GM19468 (cell line): Measurements from ENCODE around the gene AKIRIN1.
"Not testable (repeated sequence)": the region's sequence is repeated elsewhere in the genome, so short reads cannot be mapped to it uniquely, and the experiment has no call there.

Experiments
- ATAC-seq: cut with Tn5 transposase; IDR thresholded peaks from one replicate; pipeline ENCODE4 v1.9.1; 2021; ENCODE audit warnings: mild to moderate bottlenecking, moderate library complexity, moderate number of reproducible peaks; ENCODE audit not compliant: unreplicated experiment; ENCODE audit errors: extremely low read depth

AKIRIN1 gene, protein sequence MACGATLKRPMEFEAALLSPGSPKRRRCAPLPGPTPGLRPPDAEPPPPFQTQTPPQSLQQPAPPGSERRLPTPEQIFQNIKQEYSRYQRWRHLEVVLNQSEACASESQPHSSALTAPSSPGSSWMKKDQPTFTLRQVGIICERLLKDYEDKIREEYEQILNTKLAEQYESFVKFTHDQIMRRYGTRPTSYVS

DNA sequence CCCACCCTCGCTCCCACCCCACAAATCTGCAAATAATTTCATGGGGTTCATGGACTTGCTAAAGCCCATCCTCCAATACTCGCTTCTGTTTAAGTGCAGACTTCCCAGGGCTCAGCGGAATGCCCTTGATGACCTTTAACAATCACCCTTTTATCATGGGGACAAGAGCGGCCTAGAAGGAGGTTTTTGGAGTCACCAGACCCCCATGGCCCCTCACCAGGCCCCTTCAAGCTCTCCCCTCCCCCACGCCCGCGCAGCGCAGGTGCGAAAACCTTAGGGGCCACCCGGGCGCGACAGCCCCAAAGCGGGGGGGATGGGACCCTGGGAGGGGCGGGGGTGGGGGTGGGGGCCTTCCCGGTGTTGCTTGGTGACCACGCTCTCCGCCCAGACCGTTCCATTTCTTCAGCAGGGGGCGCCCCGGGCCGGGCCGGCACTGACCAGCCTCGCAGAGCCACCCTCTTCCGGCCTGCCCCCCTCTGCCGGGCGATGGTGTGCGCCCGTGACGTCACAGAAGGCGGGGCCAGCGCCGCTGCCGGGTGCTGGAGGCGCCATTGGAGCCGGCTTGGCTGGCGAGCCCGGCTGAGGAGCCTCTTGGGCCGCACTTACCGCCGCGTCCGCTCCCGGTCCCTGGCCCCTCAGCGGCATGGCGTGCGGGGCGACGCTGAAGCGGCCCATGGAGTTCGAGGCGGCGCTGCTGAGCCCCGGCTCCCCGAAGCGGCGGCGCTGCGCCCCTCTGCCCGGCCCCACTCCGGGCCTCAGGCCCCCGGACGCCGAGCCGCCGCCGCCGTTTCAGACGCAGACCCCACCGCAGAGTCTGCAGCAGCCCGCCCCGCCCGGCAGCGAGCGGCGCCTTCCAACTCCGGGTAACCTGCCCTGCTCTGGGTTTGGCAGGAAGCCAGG lies at the start of gene AKIRIN1:
Gene AKIRIN1 (plus strand): TSS at position 539 of the 900 bp plus-strand sequence. CDS start 105 bp downstream, at position 644.
- peak; percentile 73 for ATAC-seq

DNA sequence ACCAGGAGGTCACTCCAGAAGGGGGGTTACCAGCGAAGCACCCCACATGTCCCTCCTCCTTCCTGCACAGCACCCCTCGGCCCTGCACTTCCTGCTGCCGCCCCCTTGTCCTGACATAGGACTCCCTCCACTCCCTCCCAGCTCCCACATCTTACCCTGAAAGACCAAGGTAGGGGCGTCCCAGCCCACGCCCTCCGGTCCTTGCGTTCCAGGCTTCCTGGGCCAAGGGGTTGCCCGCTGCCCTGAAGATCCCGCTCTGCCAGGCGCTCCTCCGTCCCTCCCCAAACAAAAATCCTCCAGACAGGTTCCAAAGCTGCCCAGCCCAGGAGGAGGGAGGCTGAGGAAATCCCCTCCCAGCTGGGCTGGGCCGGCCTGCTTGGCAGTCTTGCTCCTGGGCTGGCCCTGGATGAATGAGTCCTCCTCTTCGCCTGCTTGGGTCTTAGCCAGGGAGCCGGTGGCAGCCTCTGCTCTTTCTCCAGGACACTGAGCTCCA lies 49.5 kb upstream of the AKIRIN1 start, which contains the start of gene RHBDL2:
Gene RHBDL2 (minus strand): TSS at position 304 of the 493 bp plus-strand sequence. CDS start 22,618 bp downstream, outside the sequence.
- ATAC-seq, result no peak

DNA sequence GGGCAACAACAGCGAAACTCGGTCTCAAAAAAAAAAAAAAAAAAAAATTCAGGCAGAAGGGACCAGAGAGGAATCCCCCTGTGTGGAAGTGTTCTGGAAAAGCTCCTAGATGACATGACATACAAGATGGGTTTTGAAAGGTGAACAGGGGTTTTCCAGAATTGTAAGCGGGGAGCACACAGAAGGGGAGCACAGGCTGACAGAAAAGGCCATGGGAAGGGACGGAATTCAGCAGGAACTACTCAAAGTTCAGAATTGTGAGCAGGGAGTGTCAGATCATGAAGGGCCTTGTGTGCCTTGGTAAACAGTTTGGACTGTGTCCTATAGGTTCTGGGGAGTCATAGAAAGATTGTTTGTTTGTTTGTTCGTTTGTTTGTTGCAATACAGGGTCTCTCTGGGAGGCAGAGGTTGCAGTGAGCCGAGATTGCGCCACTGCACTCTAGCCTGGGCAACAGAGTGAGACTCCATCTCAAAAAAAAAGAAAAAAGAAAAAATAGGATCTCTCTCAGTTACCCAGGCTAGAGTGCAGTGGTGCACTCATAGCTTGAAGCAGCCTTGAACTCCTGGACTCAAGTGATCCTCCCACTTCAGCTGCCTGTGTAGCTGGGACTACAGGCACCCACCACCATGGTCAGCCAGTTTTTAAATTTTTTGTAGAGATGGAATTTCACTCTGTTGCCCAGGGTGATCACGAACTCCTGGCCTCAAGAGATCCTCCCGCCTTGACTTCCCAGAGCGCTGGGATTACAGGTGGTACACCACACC lies 48.2 kb upstream of the AKIRIN1 start:
- no peak for ATAC-seq

DNA sequence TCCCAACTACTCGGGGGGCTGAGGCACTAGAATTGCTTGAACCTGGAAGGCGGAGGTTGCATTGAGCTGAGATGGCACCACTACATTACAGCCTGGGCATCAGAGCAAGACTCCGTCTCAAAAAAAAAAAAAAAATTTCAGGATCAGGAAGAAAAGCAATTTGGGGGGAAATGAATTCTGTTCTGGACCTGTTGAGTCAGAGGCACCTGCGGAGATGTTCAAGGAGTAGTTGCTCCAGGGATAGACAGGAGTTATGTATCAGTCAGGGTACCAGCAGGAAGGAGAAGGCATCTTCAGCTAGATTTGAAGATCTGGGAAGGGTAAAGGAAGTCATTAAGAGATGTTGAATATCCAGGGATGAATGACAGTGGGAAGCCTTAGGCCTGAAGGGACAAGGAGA lies 46.5 kb upstream of the AKIRIN1 start:
- no peak for ATAC-seq

DNA sequence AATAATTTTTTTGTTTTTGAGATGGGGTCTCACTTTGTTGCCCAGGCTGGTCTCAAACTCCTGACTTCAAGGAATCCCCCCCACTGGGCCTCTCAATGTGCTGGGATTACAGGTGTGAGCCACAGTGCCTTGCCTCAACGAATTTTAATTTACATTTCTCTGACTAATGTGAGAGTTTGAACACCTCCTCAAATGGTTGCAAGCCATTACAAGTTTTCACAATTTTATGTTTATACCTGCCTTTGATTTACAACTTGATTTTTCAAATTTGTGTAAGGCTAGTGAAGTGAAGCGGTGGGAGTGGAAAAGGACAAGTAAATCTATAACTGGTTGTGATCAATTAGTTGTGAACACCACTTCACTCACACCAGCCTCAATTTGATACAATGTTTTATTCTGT lies 40.5 kb upstream of the AKIRIN1 start:
- ATAC-seq, result no peak

DNA sequence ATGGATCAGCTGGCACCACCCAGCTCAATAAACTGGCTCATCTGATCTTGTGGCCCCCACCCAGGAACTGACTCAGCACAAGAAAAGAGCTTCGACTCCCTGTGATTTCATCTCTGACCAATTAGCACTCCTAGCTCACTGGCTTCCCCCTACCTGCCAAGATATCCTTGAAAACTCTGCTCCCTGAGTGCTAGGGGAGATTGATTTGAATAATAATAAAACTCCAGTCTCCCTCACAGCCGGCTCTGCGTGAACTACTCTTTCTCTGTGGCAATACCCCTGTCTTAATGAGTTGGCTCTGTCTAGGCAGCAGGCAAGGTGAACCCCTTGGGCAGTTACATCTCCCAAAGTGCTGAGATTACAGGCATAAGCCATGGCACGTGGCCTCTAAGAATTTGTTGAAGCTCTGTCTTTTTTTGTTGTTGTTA lies 37.6 kb upstream of the AKIRIN1 start:
- no peak for ATAC-seq

DNA sequence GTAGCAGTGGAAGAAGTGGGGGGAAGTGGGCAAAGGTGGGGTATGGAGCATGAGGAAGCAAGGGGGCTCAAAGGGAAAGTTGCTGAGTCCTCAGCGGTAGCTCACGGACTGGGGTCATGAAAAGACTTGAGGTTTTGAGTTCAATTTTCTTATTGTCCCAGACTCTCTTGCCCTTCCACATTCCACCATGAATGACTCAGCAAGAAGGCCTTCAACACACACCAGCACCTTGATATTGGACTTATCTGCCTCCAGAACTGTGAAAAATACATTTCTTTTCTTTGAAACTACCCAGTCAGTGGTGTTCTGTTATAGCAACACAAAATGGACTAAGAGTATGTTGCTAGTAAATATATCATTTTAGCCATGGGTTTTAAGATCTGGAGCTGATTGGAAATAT lies 32.1 kb upstream of the AKIRIN1 start:
- ATAC-seq, result no peak

DNA sequence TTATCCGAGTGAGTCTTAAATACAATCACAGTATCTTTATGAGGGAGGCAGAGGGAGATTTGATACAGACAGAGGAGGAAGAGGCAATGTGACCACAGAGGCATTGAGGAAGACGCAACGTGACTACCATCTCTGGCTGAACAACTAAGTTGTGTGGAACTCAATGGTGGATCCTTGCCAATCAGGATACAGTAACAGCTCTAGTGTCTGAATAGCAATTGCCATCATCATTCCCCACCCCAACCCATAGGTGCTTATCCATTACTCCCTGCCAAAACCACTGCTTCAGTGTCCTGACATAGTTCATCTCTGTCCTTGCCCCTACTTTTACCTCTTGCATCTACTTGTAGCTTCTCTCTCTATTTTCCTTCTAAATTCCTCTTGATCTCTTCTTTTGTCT lies 29.0 kb upstream of the AKIRIN1 start:
- ATAC-seq, result no peak

DNA sequence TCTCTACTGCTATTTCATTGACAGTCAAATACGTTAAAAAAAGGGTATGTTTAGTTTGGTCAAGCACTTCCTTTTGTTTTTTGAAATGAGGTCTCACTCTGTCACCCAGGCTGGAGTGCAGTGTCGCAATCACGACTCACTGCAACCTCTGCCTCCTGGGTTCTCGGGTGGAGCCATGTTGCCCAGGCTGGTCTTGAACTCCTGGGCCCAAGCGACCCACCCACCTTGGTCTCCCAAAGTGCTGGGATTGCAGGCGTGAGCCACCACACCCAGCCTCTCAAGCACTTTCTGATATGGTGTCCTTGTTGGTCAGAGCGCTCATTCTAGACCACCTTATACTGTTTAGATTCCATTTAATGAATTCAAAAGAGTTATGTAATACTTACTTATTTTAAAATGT lies 28.5 kb upstream of the AKIRIN1 start:
- ATAC-seq, result no peak

DNA sequence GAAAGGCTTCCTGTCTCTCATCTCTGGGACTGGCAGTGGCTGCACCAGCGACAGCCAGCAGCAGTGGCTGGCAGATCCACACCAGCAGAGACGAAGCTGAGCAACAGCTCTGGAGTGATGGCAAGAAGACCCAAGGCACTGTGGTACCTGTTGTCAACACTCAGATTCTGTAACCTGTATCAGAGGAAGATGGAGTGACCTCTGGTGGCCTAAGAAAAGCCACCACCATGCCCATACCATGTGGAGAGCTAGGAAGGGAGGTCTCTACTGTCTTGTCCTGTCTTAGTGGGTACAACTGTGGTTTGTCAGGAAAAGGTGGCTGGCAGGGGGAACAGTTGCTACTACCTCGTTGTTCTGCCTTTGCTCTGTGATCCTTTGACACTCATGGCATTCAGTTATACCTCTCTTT lies 26.9 kb upstream of the AKIRIN1 start:
- ATAC-seq, result no peak

DNA sequence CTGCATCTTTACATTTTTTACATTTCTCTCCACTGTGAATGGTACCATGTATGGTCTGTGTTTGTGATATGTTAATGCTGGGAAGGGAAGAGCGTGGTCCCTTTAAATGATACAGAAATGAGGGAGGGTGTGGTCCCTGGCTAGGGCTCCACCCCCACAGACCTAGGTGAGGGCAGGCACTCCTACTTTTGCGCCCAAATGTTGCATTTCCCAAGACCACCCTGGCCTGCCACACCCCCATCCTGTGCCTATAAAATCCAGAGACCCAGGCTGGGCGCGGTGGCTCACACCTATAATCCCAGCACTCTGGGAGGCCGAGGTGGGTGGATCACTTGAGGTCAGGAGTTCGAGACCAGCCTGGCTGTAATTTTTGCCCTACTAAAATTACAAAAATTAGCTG lies 17.9 kb upstream of the AKIRIN1 start:
- not testable (repeated sequence) for ATAC-seq

DNA sequence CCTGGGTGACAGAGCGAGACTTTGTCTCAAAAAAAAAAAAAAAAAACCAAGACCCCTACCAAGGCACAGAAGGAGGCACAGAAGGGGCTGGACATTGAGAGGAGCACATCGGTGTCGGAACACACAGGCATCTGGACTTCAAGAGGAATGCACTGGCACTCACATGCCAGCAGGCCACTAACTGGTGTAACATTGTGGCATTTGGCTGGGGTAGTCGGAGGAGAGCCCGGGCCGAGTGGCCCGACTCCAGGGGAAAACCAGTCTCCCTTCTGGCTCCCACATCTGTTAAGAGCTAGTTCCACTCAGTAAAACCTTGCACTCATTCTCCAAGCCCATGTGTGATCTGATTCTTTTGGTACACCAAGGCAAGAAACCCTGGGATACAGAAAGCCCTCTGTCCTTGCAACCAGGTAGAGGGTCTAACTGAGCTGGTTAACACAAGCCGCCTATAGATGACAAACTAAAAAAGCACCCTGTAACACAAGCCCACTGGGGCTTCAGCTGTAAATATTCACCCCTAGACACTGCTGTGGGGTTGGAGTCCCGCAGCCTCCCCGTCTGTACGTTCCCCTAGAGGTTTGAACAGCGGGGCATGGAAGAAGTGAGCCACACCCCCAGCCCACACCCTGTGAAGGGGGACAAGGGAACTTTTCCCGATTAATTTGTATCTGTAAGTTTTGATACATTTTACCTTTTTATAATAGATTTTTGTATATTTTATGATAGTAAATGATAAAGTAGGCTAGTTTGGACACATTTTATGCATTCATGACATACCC lies 17.2 kb upstream of the AKIRIN1 start:
- no peak for ATAC-seq

DNA sequence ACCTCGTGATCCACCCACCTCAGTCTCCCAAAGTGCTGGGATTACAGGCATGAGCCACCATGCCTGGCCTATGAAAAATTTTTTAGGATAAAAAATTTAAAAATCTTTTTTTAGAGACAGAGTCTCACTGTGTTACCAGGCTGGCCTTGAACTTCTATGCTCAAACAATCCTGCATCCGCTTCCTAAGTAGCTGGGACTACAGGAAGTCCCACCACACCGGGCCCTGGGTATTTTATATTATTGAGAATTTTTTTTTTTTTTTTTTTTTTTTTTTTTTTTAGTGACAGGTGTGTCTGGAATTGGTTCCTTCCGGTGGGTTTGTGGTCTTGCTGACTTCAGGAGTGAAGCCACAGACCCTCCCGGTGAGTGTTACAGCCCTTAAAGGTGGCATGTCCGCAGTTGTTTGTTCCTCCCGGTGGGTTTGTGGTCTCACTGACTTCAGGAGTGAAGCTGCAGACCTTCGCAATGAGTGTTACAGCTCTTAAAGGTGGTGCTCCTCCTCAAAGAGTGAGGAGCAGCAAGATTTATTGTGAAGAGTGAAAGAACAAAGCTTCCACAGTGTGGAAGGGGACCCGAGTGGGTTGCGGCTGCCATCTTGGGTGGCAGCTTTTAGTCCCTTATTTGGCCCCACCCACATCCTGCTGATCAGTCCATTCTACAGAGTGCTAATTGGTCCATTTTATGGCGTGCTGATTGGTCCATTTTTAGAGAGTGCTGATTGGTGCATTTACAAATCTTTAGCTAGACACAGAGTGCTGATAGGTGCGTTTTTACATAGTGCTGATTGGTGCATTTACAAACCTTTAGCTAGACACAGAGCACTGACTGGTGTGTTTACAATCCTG lies 13.5 kb upstream of the AKIRIN1 start:
- not testable (repeated sequence) for ATAC-seq

DNA sequence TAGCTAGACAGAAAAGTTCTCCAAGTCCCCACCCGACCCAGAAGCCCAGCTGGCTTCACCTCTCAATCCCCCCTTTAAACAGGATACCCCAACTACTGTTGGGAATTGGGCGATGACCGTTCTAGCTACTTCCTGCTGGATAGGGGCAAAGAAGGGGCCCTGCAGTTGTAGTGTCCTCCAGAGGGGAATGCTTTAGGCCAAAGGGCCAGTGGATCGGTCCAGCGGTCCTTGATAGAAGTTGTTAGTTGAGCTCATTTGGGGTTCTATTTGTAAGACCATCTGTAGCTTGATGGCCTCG lies 12.9 kb upstream of the AKIRIN1 start:
- ATAC-seq, result not testable (repeated sequence)

DNA sequence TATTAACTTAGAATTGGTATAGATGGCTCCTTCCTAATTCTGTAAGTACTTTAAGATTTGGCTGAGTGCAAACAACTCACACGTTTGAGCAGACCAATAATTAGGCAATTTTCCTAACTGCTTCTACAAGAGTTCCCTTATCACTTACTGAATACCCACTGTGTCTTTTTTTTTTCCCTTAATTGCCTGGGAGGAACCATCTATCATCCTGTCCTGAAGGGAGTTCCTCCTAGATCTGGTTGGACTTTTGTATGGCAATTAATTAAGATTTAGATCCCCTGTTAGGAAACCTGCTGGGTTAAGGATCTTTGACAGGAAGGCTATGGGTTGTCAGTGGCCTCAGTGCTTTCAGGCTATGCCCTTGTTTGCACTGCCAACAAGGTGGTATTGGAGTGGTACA lies 11.7 kb upstream of the AKIRIN1 start:
- not testable (repeated sequence) for ATAC-seq

DNA sequence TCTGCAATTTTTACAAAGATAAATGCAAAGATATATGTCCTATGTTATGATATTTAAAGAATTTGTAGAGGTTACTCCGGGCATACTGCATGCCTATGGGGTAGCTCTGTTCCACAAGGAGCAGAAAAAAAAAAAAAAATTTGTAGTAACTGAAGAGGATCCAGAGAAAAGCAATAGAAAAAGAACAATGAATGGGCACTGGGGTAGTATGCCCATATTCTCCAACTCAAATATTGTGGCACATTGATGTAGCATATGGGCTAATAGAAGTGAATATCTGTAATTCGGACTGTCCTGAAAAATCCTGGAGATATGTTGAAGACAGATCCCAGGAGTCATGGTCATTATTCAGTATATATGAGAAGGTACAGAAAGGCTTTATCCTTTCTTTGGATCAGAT lies 1.1 kb upstream of the AKIRIN1 start:
- no peak for ATAC-seq

DNA sequence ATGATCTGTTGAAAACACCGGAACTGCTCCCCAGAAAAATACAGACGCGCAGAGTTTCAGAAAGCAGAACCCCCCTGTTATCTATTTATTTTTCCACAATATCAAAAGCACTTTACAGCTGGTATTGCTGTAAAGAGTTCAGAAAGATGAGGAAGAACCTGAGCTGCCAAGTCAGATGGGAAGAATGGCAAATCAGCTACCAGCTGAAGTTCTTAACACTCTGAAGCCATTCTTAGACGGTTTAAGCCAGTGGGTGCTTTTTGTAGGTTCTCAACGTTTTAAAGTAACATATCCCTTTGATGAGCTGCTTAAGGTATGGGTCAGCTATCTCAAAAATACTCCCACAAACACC lies 714 bp upstream of the AKIRIN1 start:
- ATAC-seq, result no peak

DNA sequence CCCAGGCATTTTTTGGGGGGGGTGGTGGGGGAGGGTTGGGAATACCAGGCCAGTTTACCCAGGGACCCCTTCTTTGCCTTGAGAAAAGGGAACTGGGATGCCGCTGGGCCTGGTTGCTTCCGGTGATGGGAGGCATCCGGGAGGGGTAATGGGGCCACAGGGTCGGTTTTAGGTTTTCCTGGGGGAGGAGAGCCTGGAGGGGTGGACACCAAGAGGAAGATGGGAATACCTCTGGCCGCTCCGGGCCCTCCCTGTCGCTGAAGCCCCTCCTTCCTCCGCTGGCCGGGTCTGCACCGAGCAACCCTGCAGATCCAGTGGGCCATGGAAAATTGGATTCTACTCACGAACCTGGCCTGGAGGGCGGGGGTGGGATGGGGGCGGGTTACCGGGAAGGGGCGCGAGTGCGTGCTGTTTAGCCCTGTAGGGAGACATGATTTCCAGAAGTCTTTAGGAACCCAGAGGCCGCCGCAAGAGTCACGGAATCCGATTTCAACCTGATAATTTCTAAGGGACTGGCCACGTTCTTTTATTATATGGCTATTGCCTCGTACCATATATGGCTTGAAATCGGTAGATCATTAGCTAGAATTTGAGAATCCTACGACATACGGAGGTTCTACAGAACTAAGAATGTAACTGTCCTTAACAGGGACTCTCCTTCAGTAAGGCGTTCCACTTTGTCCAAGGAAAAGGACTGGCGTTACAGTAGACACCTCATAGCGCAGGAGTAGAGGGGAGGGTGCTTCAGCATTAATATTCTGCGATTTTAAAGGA lies 749 bp downstream of the AKIRIN1 start:
- no peak for ATAC-seq
